AG08396 (cell line): ENCODE measurements around the gene POT1.
A peak's percentile ranks its signal among the peaks of the same experiment; 100 is the strongest.

ENCODE experiments used
- DNase-seq: peaks from one replicate; pipeline ENCODE4 v3.0.0; 2012; ENCODE audit warnings: low spot score, mixed read lengths

POT1 gene

DNA sequence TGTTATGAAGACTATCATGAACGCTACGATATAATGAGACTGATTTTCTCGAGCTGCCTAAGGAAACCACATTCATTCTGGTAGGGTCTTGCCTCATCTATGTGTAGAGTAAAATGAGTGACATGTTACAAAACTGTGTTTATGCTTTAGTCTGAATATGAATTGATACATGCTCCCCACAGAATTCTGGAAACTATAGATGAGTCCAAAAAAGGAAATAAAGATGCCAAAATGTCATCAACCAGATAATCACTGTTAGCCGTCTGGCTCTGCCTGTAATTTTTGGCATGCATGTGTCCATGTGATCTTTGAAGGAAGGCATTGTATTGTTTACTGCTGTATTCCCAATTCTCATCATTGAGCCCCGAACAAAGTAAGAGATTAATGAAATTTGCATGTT lies 121.4 kb downstream of the POT1 start:
- no peak for DNase-seq

DNA sequence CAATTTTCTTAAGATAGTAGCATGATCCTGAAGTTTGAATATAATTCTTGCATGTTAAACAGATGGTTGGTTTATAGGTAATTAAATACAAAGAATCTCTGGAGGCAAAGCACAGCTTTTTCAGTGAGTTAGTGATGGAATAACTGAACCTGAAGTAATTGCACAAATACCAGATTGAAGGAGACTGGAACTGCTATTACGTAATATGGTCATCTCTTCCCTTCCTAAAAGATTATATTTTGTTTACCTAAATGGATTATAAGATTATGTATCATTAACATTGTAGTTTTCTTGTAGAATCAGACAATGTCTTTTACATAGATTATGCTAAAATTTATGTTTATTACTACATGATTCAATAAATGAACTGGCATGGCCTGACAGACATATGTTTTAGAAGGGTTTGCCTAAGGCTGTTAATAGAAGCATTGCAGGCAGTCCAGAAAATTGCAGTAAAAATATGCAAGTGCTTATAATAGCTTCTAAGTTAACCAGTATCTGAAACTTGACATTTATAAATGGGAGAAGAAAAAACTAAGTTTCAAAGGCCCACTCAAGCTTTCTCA lies 128.2 kb downstream of the POT1 start:
- DNase-seq: no peak

DNA sequence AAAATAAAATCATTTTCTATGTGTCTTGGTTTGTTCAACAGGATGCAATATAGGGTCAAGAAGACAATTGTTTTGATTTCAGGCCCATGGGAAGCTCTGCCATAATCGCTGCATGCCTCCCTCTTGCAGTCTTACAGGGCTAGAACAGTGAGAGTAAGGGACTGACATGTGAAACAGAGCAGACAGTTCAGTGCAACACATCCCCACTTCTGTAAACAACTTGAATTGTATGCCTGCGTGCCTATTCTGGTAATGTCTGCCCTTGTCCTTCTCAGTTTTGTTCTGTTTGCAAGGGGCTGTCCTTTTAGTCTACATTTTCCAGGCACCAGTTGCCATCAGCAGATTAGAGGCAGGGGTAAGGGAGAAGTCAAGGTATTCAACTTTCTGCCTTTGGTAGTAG lies 129.2 kb downstream of the POT1 start:
- DNase-seq: no peak

DNA sequence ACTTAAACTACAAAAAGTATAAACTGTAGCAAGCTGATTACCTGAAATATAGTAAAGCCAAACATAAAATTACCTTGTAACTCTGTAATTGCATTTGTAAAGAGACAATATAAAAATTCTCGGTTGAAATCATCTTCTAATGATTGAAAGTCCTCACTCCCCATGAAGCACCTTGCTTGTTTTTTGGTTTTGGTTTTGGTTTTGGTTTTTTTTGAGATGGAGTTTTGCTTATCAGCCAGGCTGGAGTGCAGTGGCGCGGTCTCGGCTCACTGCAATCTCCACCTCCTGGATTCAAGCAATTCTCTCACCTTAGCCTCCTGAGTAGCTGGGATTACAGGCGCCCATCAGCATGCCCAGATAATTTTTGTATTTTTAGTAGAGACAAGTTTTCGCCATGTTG lies 130.2 kb downstream of the POT1 start:
- DNase-seq: no peak

DNA sequence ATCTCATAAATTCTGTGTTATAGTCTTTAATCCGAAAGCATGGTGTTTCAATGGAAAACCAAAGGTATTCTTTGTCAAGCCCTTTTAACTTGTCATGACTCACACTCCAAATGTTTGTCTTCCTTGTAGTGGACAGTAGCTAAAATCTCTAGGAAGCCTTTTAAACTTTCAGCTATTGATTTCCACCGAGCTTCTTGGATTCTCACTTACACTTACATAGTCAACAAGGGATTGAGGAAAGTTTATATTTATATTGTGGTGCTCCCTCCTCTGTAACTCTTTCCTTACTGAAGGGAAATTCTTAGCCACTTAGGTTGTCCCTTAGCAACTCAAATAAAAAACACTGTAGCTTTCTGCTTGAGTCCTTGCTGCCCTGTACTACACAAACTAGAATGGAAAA lies 132.9 kb downstream of the POT1 start:
- no peak for DNase-seq

DNA sequence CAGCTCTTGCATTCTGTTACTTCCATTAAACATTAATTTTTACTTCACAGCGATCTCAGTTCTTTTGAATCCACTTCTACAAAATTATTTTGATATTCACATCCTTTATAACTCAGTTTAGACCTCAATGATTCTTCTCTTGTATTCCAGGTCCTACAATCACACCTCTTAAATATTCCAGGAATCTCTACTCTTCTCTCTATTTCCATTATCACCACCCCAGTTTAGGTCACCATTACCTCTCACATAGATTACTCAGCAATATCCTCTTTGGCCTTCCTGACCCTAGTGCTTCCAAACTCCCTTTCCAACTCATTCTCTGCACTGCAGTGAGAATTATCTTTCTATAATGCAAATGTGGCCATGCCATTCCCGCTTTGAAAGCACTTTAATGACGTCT lies 136.9 kb downstream of the POT1 start:
- DNase-seq: no peak

DNA sequence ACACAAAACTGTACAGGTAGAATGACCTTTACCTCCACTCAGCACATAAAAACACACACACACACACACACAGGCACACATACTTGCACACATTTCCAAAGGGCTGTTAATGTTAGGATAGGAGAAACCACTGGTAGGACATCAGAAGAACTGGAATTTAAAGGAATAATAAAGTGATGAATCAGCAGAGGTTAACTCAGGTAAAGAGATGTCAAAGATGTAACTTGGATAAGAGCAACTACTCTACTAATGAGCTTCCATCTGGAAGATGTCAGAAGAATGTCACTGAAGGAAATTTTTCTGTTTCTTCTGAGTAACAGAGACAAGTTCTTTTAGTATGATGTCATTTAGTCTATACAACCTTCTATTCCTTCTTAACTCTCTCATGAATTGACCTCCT lies 137.6 kb downstream of the POT1 start:
- no peak for DNase-seq

DNA sequence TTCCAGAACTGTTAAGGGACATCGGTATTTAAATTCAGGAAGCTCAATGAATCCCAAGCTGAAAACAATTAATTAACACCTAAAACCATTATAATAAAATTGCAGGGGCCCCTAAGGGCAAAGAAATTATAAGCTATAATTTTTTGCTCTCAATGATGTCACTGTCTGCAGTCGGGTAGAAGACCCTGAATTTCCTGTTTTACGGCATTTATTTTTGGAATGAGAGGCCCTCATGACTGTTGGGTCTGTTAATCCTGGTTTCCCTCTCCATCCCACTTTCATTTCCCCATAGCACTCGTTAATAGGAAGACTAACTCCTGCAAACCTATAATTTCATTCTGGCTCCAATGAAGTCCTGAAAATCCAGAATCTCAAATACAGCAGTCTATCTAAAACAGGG lies 138.2 kb downstream of the POT1 start:
- DNase-seq: no peak

DNA sequence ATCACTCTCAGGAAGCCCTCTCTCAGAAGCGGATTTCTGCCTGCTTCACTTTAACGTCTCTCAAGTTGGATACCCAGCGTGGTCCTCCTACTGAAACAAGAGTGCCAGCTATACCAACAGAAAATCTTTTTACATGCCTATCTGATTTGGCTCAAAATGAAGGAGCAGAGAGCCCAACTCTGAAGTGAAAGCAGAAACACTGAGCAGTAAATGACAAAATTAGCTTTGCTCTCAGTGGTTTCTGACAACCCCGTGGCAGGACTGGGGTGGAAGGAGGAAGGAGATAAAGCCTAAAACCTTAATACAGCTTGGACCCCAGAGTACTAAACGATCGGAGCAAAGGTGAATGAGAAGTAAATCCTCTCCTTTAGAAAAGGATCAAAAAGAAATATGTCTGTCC lies 139.0 kb downstream of the POT1 start:
- DNase-seq: no peak

DNA sequence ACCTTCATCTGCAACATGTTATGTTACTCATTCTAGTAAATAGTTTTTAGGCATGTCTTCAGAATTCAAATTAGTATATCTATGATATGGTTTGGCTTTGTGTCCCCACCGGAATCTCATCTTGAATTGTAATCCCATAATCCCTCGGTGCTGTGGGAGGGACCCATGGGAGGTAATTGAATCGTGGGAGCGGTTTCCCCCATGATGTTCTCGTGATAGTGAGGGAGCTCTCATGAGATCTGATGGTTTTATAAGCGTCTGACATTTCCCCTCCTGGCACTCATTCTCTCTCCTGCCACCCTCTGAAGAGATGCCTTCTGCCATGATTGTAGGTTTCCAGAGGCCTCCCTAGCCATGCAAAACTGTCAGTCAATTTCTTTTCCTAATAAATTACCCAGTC lies 143.6 kb downstream of the POT1 start:
- DNase-seq: no peak

DNA sequence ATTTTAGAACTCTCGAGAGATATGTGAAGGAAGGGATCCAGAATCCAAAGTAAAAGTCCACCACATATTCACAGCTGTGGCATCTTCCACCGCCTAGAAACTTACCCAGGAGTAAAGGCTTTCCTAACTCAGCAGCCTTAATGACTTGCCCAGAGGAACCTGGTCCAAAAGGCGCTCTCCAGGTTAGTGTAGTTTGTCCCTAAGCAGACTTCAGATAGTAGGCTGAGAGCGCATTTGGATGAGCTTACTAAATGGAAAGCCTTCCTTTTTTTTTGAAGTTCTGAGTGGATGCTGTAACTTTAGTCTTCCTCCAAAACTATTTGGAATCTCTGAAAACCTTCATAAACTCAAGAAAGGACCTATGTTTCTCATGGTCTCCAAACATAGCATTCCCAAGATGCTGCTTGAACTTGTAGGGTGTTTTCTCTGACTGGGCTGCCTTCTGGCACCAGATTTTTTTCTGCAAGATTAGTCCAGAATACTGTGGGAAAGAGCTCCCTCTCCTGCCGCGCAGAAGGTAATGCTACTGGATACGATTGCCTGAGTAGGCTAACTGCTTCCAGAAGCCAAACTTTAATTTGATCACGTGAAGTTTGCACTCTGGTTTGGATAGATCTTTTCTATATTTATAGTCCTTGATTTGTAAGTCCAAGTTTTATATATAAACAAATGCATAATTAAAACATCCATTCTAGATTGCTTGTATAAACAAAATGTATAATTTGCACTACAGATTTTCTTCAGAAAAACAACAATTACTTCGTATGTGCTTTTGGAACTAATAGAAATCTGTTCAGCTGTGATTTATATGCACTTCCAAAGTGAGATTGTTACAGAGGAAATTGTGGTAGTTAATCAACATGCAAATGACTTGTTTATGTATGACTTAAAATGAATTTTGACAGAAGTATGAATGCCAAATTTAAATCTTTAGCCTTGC lies 144.5 kb downstream of the POT1 start:
- peak; percentile 63 for DNase-seq

DNA sequence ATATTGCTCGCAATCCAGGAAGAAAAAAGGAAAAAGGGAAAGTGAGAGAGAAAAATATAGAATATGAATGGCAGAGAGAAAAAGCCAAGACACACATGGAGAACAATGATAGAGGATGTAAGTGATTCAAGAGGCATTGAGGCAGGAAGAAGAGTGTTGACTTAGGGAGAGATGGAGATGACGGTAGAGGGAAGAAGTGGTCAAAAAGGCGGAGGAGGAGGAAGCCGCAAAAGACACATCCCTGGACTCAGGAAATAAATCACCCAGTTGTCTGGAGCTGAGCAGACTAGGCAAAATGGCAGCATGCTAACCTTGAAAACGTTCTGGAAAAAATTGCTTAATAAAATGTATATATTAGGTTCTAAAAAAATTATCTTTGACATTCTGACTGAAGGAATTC lies 146.4 kb downstream of the POT1 start:
- DNase-seq: no peak

DNA sequence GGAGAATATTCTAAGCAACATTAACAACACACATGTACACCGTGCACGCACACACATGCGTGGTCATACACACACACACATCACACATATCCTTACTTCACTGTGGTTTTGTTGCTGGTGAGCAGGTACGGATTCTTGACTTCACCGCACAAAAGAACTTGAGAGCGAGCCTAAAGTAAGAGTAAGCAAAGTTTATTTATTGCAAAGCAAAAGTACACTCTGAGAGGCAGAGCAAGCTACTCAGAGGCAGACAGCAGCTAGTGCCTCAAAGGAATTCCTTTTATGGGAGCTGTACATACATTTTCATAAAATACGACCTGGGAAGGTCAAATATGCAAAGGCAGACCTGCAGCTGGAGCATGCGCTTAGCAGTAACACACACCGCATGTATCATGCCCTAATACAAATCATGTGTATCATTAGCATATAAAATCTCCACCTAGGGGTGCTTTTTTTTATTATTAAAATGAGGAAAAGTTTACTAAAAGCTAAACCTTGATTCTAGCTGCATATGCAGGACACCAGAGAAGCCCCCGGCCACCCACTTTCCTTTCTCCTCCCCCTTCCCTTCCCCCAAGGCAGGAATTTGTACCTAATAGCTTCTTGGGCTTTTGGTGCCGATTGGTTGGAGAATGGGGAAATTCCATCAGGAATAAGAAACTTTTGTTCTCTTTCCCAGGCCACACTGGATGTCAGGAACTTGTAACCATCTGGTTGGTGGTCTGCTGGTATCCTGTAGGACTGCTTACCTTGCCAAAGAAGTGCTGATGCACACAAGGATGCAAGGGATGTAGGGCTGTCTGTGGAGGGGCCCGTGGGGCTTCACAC lies 147.5 kb downstream of the POT1 start:
- no peak for DNase-seq

DNA sequence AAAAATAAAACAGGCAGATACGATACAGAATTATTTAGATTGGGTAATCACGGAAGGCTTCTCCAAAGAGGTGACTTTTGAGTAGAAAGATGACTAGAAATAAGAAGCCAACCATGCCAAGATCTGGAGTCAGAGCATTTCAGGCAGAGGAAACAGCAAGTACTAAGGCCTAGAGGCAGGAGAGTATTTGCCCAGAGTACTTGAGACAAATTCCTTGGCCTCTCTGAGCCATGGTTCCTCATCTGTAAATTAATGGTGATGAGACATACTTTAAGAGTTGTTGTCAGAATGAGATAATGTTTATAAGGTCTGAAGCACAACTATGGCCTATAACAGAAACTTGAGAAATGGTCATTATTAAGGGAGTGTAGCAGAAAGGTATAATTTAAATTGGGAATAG lies 148.2 kb downstream of the POT1 start:
- DNase-seq: no peak

DNA sequence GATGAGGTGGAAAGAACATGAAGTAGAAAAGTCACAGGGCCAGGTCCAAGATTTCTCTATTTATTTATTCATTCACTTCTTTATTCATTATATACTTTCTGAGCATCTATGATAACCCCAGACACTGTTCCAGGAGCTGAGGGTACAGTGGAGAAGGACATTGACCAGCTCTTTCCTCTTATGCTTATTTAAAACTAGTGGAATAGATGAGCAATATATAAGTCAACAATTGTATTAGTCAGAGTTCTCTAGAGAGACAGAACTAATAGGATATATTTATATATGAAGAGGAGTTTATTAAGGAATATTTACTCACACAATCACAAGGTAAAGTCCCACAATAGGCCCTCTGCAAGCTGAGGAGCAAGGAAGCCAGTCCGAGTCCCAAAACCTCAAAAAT lies 149.0 kb downstream of the POT1 start:
- no peak for DNase-seq

DNA sequence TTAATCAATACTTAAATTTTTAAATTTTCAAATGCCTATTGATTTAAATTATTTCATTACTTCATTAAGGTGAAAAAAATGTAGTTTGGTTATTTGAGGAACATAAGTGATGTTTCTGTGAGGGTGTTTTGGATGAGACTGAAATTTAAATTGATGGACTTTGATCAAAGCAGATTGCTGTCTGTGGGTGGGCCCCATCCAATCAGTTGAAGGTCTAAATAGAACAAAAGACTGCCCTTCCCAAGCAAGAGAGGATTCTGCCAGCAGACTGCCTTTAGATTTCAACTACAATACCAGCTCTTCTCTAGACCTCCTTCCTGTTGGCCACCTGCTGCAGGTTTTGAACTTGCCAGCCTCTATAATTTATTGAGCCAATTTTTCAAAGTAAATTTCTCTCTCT lies 149.6 kb downstream of the POT1 start:
- no peak for DNase-seq

DNA sequence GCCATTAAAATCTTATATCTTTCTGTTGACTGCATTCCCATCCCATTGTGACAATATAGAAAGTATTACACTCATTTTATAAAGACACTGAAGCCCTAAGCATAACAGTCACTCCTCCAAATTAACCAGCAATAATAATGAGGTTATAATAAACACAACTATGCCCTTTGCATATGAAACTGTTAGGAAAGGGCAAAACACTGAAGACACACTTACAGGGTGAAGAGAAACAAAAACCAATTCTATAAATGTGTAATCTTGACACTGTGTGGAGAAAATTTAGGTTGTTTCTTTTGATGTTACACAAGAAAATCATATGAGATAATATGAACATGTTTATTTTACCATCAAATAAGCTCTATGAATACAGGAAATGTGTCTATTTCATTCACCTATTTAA lies 150.0 kb downstream of the POT1 start:
- no peak for DNase-seq

DNA sequence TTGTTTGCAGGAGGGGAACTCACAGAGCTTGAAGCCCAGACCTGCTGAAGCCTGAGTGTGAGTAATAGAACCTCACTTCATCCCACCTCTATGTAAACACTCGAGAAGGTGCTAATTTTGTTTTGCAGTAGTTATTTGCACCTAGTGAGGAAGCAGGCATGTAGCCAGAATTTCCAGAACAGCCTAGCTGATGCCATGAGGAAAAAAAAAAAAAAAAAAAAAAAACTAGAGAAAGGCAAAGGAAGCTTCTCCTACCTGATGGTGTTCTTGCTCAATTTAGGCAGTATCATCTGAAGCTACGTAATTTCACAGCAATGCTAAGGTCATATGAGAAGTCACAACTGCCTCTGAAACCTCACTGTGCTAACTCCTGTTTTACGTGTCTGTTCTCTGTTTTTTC lies 150.4 kb downstream of the POT1 start:
- DNase-seq: no peak

DNA sequence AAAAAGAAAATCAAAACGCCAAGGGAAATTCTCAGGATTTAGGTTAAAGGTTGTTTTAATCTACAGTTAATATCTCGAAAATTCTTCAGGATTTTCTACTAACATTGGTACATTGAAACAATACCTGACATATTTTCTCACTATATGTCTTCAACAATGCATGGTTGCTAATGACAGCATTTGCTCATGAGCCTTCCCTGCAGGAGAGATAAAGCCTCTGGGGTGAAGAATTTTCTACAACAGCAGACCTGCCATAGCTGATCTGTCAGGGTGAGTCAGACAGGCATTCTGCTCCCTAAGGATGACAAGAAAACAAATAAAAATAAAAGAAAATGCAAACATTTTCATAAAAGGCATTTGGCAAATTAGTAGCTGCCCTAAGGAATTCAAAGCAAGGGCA lies 152.4 kb downstream of the POT1 start:
- no peak for DNase-seq

DNA sequence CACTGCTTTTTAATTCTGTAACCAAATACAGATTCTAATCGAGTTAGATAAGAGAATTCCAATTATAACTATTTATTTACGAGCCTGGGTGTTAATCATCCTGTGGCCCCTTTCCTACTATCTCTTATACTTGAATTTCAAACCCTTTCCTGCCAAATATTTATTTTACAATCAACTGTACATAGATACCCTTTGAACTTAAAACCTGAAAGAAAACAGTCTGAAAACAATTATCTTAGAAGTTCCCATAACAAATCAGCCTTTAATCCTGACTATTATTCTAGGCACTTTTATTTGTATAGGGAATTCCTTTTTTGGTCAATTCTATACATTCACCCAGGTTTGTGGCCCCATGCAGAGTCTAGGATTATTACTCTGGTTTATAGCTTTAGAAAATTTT lies 153.5 kb downstream of the POT1 start:
- DNase-seq: no peak

DNA sequence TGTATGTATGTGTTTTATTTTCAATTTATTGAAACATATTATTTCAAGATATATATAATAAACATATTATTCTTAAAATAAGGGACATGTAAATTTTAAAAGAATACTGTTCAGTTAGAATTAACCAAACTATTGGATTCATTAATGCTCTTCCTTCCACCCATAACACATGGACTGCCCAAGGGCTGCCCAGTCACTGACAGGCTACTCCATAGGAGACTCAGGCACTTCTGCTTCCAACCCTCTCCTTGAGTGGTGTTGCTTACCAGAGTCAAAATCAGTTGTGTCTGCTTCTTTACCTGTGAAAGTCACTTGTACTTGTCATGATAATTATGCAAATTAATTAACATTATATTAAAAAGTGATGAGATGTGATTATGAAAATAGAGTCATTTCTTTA lies 154.2 kb downstream of the POT1 start:
- no peak for DNase-seq

DNA sequence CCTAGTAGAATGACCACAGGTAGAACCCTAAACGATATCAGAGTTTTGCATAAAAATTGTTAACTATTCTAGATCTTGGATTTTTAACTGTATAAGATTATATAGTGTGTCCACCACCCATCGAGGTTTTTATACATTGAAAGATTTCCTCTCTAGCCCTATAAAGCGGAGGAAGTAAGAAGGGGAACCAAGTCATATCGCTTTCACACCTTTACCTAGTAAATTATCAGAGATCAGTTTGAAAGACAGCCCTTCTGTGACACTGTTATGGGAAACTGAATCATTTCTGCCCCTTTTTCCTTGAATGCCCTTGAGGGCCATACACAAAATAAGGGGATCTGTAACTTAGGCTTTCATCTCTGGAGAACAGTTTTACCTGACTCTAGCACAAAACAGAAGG lies 155.7 kb downstream of the POT1 start:
- DNase-seq: no peak

DNA sequence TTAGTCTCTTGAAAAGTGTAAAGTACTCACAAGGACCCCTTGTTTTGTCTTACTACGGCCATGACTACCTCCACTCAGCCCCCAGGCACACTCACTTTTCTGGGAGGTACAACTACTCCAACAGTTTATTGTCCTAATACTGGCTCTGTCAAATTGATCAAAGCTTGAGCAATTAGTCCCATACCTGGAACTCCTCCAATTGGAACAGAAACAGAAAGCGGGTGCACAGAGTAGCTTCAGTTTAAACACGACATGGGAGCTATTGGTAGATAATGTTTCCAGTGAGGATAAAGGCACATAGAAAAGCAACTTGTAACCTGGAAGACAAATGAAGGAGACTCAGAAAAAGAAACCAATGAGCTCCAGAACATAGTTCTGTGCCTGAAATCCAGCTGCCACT lies 156.3 kb downstream of the POT1 start:
- no peak for DNase-seq
